Measurements from ENCODE around the gene WASF2.
"Not testable (repeated sequence)": the region's sequence is repeated elsewhere in the genome, so short reads cannot be mapped to it uniquely, and the experiment has no call there.

WASF2 gene, protein sequence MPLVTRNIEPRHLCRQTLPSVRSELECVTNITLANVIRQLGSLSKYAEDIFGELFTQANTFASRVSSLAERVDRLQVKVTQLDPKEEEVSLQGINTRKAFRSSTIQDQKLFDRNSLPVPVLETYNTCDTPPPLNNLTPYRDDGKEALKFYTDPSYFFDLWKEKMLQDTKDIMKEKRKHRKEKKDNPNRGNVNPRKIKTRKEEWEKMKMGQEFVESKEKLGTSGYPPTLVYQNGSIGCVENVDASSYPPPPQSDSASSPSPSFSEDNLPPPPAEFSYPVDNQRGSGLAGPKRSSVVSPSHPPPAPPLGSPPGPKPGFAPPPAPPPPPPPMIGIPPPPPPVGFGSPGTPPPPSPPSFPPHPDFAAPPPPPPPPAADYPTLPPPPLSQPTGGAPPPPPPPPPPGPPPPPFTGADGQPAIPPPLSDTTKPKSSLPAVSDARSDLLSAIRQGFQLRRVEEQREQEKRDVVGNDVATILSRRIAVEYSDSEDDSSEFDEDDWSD

DNA sequence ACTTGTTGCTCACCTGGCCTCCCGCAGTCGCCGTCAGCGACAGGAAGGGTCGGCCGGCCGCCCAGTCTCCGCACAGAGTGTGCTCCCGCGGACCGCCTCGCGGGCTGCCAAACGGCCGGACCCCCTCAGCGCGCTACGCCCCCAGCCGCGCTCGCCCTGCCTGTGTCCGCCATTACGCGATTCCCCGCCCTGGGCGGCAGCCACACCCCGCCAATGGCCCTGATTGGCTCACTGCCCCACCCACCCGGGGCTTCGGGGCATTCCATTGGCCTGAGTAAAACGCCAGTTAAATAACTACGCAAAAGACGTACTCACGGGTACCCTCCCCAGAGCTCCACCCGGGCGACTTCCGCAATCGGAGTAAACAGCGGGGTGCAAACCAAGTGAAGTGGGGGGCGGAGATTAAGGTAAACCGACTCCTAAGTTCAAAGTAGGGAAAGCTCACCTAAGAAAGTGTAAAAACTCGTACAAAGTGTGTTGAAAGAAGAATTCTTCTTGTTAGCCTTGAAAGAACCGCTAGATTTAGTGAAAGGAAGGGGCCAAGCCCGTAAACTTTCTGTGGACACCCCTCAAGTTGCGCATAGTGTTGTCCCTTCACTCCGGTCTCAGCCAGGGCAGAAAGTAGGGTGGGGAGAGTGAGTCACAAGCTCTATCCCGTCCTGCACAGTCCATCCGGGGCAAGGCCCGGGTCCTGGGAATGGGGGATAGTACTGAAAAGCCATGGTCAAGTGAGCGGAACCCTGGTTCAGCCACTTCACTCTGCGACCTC lies at the start of gene WASF2:
TSS of gene WASF2 (minus strand) at position 195 of the 769 bp plus-strand sequence. CDS start 61,277 bp downstream, outside the sequence.
- peak; percentile 98 for DNase-seq

DNA sequence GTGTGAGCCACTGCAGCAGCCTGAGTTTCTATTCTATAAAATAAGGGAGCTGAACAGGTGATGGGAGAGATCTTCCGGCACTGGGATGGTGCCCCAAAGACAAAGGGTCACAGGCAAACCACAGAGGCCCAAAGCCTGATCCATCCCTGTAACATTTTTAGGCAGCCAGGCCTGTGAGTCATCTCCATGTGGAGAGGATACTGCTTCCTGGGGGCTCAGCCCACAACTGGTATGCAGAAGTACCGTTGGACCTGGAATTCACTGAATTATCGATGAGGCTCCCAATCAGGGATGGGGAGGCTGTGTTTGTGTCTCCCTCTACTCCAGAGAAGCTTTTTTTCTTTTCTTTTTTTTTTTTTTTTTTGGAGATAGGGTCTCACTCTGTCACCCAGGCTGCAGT lies 48.8 kb upstream of the WASF2 start:
- DNase-seq = peak; percentile 82

DNA sequence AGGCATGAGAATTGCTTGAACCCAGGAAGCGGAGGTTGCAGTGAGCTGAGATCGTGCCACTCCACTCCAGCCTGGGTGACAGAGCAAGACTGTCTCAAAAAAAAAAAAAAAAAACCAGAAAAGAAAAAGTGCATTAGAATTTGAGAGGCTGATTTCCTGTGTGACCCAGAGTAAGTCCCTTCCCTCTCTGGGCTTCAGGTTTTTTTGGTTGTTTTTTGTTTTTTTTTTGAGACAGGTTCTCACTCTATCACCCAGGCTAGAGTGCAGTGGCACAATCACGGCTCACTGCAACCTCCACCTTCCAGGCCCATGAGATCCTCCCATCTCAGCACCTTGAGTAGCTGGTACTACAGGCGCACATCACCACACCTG lies 48.3 kb upstream of the WASF2 start:
- not testable (repeated sequence) for DNase-seq

DNA sequence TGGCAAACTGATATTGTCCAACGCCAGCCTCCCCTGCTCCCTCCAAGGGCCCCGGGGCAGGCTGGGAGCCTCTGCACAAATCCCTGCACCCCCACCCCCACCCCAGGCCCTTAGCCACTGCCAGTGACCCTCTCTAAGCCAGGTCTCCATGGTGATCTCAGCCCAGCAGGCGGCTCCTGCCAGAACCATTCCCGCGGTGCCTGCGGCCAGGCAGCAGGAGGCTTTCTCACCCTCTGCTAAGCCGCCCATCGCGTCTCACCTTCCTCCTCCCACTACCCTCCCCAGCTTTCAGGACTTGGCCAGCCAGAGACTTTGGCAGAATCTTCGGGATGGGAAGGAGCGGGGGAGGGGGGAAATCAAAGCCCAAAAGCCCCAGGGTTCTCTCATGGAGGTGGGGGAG lies 46.8 kb upstream of the WASF2 start:
- DNase-seq = peak; percentile 74

DNA sequence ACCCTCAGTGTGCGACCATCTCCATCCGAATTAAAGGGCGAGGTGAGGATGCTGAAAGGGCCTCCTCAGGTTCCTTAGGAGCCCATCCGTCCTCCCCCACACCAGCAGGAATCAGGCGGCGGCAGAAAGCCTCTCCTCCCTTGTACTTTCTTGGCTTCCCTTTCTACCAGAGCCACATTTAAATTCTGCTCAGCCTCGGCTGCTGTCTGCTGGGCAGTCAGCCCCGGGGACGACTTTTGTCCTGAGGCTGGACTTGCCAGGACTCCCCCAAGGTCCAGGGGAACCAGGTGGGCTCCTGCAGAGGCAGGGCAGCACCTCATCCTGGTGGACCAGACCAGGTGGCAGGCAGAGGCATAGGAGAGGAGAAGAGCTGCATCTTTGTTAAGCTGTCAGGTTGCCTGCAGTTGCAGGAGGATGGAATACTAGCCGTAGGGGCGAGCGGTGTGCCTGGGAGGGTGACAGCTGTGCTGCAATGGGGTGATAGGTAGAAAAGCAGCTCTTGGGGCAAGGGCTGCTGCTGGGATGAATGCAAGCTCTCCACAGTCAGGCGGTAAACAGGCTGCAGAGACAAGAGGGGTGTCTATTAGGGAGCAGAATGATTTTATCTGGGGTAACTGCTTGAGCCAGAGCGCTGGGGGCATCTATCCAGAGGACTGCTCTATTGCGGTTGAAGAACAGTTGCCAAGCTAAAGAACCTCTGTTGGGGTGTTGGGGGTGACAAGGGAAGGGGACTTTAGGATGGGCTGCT lies 46.2 kb upstream of the WASF2 start:
- DNase-seq = no peak

DNA sequence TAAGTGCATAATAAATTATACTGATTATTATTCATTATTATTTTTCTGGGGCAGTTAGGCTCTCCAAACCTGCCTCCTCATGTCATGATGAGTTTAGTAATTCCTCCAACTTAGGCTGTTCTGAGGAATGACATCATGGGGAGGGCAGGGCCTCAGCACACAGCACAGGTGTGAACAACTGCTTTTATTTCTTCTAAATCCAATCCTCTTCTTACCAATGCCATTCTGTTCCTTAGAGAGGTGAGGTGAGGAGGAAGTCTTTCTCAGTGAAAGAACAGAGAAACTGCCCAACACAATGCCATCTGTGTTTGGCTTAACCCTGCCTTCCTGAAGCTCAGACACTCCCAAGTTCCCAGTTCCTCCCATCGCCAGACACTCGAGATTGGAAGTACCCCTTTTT lies 45.4 kb upstream of the WASF2 start:
- DNase-seq = no peak

DNA sequence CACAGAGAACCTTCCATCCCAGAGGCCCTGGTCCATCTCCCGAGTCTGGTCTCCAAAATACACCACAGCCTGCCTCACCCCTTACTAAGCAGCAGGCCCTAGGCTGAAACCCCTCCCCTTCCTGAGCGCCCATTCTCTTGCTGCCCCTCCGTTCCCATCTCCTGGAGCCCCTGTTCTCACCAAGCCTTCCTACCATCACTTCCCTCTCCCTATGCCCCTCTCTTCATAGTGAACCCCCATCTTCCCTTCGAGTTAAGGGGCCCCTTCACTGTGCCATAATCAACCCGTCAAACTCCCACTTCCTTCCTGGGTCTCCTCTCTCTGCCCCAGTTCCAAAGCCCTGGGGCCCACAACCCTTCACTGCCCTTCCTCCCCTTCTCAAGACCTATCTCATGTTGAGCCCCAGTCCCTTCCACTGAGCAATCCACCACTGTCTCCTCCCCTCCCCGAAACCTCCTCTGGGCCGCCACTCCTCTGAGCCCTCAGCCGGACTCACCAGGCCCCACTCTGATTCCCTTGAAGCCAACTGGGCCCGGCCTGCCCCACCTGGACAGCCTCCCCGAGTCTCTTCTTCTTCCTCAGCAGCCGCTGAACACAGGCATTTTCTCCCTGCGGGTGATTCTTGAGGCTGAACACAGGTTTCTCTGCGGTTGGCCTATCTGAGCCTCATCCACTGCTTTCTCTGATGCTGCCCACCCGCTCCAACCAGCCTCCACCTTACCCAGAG lies 42.2 kb upstream of the WASF2 start:
- no peak for DNase-seq

DNA sequence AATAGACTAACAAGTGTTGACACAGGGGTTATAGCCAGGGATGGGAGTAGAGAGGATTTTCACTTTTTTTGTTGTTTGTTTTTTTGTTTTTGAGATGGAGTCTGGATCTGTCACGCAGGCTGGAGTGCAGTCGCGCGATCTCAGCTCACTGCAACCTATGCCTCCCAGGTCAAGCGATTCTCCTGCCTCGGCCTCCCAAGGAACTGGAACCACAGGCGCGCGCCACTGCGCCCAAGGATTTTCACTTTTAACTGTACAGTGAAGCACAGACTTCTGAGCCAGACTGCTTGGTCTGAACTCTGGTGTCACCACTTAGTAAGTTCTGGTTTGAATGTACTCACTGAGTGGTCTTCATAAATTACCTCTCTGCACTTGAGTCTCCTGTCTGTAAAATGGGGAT lies 40.2 kb upstream of the WASF2 start:
- DNase-seq = no peak

DNA sequence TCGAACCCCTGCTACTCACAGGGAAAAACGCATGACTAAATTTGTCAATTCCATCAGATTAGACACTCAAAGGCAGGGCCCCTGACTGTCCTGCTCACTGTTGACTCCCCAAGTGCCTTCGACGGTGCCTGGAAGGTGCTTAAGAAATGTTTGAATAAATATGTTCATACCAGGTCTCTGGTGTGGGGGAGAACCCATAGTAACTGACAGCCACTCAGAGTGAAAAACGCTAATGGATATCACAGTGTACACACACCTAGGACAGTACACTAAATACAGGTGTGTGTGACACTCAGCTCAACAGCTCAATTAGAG lies 39.7 kb upstream of the WASF2 start:
- DNase-seq = no peak

DNA sequence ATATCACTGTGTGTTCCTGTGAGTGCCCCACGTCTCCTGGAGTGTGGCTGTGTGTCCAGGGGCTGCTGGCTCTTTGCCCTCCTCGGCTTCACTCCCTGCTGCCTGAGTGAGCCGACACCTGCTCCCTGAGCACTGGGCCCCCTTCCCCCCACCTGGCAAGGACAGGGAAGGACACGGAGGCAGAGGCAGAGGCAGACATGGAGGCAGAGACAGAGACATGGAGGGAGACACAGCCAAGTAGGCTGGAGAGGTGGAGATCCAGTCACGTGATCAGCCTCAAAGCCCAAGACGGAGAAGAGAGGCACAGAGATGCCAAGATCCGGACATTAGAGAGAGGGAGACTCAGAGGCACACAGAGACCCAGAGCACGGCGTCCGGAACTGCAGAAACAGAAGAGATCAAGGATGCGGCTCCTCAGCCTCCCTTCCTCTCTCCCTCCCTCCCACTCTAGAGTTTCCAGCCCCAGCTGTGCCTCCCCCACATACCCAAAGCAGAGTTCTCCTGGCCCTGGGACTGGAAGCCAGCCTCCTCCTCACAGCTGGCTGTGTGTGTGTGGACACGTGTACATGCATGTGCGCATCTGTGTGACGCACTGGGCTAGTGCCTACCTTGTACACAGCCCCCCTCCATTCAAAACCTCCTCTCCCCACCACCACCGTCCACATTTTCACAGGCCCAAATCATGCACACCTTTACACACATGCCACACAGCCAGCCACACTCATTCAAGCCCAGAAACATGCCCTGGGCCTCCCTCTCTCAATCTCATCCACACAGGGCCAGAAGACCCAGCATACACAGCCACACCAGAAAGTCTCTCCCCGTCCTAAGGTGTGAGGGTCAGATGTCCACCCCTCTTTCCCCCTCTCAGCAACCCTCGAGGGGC lies 39.1 kb upstream of the WASF2 start:
- peak; percentile 67 for DNase-seq

DNA sequence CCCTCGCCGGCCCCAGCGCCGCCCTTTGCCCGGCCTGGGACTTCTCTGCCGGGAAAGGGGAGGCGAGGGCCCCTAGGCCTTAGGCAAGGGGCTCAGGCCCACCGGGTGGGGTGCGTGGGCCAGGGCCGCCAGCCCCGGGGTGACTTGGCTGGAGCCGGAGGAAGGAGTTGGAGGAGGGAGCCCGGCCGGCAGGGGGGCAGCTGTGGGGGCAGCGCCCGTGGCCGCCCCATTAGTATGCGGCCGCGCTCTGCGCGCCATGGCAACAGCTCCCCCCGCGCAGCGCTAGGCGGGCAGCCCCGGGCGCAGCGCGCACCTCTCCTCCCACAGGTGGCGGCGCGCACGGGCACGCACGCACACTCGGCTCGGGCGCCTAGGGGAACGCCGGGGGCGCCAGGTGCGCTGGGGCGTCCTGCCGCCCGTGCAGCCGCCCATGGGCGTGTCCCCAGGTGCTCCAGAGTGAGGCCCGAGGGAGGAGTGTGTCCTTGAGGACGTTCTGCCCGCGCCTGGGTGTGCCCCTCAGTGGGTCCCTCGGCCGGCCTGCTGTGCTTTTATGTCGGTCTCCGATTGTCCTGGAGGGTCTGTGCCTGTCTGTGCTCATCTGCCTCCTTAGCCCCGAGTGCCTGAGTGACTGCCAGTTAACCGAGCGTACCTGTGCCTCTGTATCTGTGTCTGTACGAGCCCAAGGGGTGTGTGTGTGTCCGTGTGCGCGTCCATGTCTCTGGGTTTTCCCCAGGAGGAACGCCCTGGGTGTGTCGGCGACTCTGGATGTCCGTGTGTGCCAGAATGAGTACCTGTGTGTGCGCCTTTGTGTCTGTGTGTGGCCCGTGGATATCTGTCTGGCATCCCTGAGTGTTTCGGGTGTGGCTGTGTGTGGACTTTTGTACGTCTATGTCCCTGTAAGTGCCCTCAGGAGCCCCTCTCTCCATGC lies 38.2 kb upstream of the WASF2 start:
- DNase-seq = no peak

DNA sequence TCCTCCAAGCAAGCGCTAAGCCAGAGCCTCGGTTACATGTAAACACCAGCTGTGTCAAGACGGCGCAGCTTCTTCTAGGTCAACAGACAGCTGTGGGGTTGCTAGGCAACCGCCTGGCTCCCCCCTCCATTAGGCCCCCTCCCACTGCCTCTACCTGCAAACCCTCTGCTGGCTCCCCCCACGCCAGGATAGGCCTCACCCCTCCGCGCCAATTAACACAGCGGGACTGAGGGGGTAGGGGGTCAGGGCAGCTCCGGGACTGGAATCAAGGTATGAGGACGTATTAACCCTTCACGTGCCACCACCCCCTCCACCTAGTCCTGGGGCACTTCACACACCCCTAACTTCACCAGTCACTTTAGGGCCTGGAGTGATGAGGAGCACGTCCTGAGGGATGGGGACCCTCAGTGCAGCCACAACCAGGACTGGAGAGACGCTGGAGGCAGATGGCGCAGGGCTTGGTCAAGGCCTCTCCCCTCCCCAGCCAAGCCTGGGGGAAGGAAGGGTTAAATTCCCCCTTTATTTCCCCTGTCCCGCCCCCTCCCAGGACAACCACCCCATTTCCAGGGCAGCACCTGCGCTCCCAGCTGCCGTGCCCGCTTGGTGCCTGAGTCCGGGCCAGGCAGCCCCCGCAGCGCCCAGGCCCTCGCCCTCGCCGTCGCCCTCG lies 37.4 kb upstream of the WASF2 start:
- DNase-seq = peak; percentile 52

DNA sequence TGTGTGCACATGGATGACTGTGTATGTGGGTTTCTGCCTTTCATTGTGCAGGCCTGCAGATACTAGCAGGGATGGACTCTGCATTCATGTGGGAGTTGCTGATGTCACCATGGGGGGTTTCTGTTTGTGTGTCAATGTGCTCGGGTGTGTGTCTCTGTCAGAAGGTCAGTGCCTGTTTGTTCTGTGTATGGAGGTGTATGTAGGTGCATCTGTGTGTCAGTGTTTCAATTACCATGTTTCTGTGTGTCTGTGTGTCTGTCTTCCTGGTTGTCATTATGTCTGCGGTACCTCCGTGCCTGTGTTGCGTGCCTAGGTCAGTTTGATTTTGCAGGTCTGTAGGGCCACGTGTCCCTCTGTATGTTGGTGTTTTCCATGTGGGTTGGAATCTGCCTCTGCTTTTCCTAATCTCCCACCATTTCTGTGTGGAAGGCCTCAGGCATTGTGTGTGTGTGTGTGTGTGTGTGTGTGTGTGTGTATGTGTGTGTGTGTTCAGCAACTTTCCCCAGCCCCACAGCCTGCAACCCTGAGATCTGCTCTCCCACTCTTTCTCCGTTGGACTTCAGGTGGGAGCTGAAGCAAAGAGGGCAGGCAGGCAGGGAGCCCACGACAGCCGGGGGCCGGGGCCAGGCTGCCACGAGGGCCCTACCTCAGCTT lies 36.7 kb upstream of the WASF2 start:
- DNase-seq = no peak

DNA sequence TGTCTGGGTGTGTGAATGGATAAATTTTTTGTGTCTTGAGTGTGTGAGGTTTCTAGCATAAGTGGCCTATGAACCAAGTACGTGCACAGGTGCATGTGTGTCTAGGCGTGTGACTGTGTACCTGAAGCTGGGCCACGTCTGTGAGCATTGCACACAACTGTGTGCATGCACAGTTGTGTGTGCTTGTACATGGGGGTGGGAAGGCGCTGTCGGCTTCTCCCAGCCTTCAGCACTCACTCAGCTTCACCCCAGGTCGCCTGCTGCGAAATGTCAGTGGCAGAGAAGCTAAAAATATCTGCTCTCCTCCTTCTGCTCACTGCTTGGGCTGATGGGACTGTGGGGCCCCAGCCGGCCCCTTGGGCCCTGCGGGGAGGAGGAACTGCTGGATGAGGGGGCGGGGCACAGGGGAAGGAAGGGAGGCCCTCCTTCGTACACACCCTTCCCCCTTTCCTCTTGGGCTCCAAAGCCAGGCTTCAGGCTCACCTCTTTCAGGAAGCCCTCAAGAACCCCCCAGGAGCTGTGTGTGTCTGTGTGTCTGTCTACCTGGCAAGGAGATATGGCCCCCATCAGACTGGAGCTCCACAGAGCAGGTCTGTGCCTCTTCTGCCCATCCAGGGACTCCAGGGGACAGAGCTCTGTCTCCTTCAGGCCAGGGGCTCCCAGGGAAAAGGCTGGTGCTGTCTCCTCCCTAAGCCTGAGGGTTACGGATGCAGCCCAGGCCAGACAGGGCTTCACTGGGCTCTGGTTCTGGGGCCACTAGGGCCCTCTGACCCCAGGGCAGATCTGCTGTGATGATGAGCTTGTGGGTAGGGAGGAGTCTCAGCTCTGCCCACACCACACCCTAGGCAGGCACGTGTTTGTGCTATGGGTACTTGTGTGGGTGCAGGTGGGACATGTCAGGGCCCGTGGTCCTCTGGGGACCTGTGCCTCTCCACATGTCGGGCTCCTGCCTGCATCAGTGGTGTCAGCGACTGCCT lies 35.6 kb upstream of the WASF2 start:
- peak; percentile 85 for DNase-seq

DNA sequence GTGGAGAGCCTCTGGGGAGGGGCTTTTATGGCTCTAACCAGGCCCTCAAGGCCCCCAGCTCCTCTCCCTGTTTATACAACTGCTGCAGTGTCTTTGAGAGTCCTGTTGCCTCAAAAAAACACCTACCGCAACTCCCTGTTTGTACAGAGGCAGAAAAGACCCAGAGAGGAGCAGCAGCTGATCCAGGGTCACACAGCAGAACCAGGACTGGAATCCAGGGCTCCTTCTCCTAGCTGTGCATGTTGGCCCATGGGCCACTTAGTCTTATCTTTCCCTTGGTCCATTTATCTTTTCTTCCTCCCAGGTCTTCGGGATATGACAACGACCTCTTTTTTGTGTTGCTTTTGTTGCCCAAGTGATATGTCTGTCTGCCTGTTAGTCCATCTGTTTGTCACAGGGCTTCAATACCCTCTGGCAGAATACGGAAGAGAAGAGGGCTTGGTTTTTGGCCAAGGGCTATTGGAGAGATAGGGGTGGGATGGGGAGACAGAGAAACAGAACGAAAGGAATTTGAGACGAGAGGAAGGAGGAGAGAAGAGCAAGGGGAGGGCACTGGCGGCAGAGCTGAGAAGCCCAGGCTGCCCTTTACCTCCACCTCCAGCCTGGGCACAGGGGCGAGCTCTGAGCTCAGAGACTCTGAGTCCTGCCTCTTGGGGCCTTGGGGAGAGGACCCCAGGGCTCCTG lies 33.5 kb upstream of the WASF2 start:
- DNase-seq = no peak

DNA sequence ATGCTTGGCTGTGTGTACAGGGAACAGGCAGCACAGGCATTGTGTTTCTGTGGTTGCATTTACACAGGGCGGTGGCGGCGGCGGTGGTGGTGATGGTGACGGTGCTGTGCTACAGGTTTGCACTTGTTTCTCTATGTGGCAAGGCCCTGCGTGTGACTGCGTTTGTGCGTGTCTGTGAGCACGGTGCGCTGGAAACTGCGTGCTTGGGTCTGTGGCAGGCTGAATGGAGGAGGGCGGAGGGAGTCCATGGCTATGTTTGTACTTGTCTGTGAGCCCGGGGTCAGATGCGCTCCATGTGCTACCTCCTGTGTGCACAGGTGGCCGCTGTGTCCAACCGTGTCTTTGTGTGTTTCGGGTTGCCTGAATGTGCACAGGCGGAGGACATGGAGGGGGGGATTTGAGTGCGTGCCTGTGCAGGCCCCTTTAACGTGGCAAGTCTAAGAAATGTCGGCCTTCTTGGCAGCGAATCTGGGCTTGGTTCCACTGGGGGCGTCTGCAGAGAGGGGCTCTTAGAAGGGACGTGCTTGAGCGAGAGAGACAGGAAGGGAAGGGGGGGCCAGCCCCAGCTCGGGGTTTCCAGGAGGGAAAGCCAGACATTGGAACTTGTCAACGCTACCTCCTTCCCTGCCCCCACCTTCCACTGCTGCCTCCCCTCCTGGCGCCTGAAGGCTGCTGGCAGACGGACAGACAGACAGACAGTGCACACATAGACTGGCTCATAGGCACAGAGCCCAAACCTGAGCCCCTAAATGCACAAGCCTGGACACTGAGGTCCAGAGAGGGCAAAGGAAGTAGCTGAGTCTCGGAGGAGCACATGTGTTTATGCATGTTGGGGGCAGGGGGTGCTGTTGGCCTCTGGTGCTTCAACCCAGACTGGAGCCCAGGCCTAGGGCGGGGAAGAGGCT lies 32.7 kb upstream of the WASF2 start:
- peak; percentile 59 for DNase-seq
